KBM-7 (cell line): ENCODE data around the gene PTPN13.

Experiments
- DNase-seq: peaks from one replicate; pipeline ENCODE4 v3.0.0-alpha.2; 2015
- in situ Hi-C: fragments of 300-500 bp; cut with MboI; formaldehyde crosslinking; loops from 2 replicates; pipeline ENCODE4 v1.14.3; 2020; ENCODE audit warnings: low sequenced_read_pairs, low pct_unique_long_range_greater_than_20kb, mixed read lengths

Gene PTPN13, protein sequence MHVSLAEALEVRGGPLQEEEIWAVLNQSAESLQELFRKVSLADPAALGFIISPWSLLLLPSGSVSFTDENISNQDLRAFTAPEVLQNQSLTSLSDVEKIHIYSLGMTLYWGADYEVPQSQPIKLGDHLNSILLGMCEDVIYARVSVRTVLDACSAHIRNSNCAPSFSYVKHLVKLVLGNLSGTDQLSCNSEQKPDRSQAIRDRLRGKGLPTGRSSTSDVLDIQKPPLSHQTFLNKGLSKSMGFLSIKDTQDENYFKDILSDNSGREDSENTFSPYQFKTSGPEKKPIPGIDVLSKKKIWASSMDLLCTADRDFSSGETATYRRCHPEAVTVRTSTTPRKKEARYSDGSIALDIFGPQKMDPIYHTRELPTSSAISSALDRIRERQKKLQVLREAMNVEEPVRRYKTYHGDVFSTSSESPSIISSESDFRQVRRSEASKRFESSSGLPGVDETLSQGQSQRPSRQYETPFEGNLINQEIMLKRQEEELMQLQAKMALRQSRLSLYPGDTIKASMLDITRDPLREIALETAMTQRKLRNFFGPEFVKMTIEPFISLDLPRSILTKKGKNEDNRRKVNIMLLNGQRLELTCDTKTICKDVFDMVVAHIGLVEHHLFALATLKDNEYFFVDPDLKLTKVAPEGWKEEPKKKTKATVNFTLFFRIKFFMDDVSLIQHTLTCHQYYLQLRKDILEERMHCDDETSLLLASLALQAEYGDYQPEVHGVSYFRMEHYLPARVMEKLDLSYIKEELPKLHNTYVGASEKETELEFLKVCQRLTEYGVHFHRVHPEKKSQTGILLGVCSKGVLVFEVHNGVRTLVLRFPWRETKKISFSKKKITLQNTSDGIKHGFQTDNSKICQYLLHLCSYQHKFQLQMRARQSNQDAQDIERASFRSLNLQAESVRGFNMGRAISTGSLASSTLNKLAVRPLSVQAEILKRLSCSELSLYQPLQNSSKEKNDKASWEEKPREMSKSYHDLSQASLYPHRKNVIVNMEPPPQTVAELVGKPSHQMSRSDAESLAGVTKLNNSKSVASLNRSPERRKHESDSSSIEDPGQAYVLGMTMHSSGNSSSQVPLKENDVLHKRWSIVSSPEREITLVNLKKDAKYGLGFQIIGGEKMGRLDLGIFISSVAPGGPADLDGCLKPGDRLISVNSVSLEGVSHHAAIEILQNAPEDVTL (N-terminal part only)

DNA sequence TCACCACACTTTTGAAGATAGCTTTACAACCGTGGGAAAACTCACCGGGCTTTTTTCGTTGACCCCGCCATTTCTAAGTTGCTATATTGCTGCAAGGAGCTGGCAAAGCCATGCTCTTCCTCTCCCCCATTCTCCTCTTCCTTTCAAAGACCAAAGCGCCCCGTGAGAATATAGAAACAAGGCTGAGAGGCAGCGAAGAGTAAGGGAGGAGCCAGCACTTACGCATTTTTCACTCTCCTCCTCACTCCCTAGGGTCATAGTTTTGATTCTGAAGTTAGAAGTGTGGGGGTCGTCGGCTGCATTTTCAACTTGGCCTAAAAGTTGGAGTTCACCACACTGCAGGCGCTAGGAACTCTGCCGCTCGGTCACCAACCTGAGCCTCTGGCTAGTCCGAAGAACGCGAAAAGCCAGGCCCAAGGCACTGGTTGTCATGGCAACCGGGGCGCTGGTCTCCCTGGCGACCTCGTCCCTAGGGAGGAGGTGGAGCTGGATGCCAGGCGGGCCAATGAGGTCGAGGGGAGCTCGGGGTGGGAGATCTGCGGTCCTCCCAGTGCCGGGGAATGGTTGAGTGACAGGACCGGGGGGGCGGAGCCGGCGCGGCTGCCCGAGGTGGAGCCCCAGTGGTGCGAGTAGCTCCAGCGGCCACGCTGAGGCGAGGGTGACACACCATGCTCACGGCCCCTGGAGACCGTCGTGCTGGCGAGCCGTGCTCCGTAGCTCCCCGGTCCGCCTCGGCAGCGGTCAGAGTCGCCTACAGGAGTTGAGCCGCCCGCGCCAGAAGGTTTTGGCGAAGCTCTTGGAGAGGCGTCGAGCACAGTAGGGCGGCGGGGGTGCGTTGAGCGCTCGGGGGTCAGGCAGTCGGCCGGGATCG lies at the start of gene PTPN13:
Gene PTPN13, plus strand, starts transcription at position 628 of the 871 bp plus-strand sequence. CDS start 40,942 bp downstream, outside the sequence.
- DNase-seq = peak; percentile 98
- in situ Hi-C loops = no loop called here

DNA sequence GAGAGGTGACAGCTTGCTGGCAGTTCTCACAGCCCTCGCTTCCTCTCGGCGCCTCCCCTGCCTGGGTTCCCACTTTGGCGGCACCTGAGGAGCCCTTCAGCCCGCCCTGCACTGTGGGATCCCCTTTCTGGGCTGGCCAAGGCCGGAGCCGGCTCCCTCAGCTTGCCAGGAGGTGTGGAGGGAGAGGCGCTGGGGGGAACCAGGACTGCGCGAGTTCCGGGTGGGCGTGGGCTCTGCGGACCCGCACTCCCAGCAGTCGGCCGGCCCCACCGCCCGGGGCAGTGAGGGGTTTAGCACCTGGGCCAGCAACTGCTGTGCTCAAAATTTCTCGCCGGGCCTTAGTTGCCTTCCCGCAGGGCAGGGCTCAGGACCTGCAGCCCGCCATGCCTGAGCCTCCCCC lies 47.0 kb upstream of the PTPN13 start:
- in situ Hi-C loops = no loop called here
- no peak for DNase-seq

DNA sequence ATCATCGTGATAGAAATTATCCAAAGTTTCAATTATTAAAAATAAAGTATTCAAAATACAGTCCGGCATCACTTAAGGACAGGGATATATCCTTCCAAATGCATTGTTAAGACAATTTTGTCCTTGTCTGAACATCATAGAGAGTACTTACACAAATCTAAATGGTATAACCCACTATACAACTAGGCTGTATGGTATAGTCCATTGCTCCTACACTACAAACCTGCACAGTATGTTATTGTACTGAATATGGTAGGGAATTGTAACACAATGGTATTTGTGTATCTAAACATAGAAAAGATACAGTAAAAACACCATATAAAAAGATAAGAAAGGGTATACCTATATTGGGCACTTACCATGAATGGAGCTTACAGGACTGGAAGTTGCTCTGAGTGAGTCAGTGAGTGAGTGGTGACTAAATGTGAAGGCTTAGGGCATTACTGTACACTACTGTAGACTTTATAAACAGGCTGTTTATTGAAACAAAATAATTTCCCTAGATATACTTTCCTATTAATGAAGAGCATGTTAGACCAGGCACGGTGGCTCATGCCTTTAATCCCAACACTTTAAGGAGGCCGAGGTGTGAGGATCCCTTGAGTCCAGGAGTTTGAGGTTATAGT lies 44.8 kb upstream of the PTPN13 start:
- no peak for DNase-seq
- in situ Hi-C loops = no loop called here

DNA sequence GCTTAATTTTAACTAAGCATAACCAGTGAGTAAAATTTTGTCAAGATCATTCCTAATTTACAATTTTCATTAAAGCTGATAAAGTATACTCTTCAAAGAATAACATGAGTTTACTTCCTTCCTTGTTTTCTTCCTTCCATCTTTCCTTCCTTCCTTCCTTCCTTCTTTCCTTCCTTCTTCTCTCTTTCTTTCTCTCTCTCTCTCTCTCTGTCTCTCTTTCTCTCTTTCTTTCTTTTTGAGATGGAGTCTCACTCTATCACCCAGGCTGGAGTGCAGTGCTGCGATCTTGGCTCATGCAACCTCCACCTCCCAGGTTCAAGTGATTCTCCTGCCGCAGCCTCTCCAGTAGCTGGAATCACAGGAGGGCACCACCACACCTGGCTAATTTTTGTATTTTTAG lies 42.7 kb upstream of the PTPN13 start:
- DNase-seq = no peak
- in situ Hi-C loops = no loop called here

DNA sequence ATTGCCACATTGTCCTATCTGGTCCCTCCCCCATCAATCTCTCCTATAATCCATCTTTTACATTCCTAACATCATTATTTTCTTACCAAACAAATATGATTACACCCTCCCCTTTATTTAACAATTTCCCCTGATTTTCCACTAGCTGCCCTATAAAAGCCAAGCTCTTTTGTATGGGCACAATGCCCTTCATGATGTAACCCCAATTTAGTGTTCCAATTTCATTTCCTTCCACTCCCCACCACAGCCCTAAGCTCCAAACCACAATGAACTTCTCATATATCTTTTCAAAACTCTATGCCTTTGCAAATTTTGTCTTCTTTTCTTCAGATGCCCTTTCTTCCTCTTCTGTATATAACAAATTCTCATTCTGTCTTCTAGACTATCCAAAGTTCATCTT lies 39.5 kb upstream of the PTPN13 start:
- DNase-seq = peak; percentile 68
- in situ Hi-C loops = no loop called here

DNA sequence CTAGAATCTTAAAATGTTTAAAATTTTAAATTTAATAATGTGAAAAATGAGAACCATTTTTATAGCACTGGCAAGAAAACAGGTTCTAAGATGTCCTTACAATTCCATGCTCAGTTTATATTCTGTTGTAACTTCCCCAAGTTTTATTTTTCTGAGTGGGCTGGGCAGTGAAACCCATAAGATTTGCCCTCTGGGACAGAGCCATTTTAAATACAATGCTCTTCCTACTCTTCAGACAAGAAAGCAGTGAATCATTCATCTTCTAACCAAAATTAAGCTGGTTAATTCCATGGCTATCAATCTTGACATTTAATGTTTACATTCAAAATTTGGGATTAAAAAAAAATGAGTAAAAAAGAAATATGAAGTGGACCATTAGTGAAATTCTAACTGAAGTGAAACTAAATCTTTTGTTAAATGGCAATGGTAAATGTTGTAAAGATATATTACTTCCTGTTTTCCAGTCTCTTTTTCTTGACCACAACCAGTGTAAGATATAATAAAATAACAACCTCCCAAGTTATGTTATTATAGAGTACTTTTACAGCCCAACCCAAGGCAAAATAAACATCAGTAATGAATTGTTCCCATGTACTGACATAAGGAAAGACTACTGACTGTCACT lies 37.2 kb upstream of the PTPN13 start:
- DNase-seq = peak; percentile 50
- in situ Hi-C loops = no loop called here

DNA sequence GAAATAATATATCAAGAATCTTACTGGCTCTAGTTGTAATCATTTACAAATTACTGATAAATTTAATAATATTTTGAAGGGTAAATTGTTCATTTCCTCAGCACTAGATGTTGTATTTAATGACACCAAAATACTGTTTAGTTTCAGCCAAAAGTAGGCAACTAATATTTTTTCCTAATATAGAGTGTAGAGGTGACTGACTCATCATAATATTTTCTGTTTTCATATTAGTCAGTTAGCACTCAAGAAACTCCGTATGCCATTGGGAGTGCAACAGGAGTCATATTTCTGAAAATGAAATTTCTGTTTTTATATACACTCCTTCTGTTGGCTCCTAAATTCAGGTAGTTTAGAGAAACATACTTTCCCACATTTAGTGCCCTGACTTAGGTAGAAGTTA lies 36.6 kb upstream of the PTPN13 start:
- in situ Hi-C loops = no loop called here
- DNase-seq = no peak

DNA sequence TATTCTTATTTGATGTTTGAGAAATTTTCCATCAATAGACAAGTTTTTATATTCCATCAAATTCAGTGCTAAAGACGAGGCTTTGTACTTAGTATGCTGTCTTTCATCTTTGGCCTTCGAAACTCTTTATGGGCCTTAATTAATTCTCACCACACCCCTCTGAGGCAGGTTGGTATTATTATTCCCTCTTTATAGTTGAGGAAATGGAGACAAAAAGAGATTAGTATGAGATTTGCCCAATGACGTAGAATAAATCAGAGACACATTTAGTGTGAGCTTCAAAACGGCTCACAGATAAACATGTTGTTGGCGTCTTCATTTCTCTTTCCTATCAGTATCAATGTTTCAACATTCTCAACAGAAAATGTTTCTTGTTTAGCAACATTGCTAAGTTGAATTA lies 35.9 kb upstream of the PTPN13 start:
- in situ Hi-C loops = no loop called here
- DNase-seq = no peak

DNA sequence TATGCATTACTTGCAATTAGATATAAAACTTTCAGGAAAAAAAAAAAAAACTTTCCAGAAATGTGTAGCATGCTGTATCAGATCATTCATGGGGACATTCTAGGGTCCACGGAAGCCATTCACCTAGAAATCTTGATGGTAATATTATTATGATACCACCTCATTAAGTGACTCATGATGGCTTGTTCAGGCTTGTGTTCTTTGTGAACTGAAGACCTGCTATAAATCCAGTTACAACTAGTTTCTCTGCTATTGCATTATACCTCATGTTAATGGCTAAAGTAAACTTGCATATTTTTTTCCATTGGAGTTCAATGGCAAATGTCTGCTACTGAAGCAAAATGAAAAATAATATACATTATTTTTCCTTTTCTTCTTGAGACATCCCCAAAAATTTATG lies 35.3 kb upstream of the PTPN13 start:
- in situ Hi-C loops = no loop called here
- no peak for DNase-seq

DNA sequence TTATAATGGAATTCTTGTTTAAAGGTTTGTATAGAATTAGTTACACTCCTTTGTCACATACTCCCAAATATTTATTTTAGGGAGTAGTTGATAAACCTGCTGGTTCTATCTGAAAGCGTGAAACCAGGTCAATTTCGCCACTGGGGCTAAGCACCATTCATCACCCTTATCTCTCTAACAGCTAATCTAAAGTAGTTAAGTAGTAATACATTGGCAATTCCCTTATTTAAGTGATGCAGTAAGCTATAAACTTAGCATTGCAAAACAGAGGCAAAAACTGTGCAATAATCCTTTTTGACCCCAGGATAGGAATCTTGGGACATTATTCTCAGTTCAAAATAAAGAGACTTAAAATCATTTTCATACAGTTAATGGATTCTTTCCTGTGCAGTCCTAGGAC lies 33.7 kb upstream of the PTPN13 start:
- in situ Hi-C loops = no loop called here

DNA sequence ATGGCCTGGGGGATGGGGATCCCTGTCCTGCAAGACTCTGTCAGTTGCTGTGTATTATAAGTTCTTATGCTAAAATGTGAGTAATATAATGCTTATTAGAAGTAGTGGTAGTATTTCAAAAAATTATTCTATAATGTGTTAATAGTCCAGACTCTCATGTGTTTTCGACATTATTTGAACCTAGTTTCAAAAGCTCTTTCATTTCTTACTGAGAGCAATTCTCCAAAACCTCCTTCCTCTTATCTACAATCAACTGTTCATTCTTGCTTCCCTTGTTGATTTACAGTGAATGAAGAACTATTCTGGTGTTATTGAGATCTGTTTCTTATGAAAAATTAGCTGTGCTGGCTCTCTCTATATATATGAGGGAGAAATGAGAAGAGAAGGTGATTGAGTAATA lies 32.9 kb upstream of the PTPN13 start:
- in situ Hi-C loops = no loop called here
- DNase-seq = no peak

More for the DNA sequence above, 33.7 kb upstream of the PTPN13 start:
- DNase-seq = no peak

DNA sequence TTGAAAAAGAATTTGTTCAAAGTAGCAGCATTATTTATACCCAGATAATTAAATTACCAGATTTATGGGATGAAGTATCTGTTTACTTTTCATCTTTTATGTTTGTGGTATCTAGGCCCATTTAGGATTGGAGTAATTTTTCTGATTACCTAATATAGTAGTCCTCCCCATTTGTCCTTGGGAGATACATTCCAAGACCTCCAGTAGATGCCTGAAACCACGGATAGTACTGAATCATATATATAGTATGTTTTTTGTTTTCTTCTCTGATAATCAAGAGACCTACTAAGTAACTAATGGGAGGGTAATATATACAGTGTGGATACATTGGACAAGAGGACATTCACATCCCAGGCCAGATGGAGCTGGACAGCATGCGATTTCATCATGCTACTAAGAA lies 30.7 kb upstream of the PTPN13 start:
- DNase-seq = no peak
- in situ Hi-C loops = no loop called here

DNA sequence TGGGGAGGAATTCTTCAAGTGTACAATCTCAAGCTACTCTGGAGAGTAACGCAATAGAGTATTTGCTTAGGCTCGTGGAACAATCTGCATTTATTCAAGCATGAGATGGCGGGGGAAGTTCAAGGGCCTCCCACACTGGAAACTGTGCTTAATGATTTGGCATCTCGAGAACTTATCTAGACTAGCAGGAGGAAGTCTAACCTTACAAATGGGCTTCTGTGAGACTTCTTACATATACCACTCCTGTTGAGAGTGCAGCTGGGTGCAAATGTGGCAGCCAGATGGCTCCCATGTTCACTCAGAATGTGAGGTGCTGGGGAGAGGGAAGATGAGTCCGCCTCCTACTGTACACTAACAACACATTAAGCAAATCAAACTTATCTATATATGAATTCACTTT lies 29.3 kb upstream of the PTPN13 start:
- DNase-seq = peak; percentile 84
- in situ Hi-C loops = no loop called here

DNA sequence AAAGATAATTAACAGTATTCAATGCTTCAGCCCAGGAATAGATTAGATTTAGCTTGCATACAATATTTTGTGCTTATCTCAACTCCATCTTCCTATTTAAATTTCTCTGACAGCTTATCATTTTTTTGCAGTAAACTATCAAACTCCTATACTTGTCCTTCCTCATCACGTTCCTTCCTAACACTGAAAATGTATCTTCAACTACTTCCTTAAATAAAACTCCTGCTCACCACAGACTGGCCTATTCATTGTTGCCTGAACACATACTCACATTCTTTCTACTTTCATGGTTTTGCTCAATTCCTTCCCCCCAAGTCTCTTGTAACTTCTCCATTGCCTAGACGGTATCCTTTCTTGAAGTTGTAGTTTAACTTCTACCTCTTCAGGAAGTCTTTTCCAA lies 28.5 kb upstream of the PTPN13 start:
- peak; percentile 81 for DNase-seq
- in situ Hi-C loops = no loop called here

DNA sequence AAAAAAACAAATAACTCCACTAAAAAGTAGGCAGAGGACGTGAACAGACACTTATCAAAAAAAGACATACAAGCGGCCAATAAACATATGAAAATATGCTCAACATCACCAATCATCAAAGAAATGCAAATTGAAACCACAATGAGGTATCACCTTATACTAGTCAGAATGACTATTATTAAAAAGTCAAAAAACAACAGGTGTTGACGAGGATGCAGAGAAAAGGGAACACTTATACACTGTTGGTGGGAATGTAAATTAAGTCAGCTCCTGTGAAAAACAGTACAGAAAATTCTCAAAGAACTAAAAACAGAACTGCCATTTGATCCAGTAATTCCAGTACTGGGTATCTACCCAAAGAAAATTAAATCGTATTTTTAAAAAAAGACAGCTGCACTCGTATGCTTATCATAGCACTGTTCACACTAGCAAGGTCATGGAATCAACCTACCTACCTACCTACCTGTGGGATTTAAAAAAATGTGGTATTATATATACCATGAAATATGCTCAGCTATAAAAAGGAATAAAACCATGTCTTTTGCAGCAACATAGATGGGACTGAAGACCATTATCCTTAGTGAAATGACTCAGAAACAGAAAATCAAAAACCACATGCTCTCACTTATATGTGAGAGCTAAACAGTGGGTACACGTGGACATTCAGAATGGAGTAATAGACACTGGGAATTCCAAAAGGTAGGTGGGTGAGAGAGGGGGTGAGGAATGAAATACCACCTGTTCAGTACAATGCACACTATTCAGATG lies 24.8 kb upstream of the PTPN13 start:
- DNase-seq = no peak
- in situ Hi-C loops = no loop called here

DNA sequence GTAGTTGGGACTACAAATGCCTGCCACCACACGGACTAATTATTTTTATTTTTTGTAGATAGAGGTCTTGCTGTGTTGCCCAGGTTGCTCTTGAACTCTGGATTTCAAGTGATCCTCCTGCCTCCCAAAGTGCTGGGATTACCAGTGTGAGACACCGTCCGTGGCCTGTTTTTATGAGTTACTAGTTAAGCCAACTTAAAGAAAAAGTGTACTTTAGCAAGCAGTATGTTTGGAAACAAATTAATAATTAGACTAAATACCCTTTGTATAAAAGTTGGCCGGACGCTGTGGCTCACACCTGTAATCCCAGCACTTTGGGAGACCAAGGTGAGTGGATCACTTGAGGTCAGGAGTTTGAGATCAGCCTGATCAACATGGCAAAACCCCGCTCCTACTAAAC lies 14.2 kb upstream of the PTPN13 start:
- DNase-seq = no peak
- in situ Hi-C loops = no loop called here

DNA sequence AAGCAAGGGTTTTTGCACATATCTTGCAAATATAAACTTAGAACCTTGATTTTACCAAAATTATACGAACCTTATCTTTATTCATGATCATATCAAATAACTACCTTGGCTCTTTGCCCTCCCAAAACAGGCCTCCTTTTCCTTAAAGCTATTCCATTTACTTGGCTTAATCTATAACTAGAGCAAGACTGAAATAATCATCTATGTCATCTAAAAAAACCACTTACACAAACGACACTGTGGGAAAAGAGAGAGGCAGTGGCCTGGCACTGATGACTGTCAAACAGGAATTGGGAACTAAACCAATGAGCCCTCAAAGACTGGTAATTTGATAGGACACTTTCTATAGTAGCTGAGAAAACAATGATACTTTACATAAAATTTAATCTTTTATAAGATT lies 11.7 kb upstream of the PTPN13 start:
- in situ Hi-C loops = no loop called here
- peak; percentile 30 for DNase-seq
